Loucy (cell line): ENCODE data around the gene MAP3K21.

ENCODE experiments used
- CTCF ChIP-seq: fragments of 200-600 bp; sonication (generic); conservative IDR thresholded peaks from 2 replicates; pipeline ENCODE4 v1.5.1; 2014; ENCODE audit warnings: mild to moderate bottlenecking, antibody characterized with exemption, low read length
- EZH2phosphoT487 ChIP-seq: fragments of 200-600 bp; IDR thresholded peaks from 2 replicates; pipeline ENCODE4 v1.6.1; 2018; ENCODE audit warnings: antibody characterized with exemption, mild to moderate bottlenecking, moderate library complexity, borderline replicate concordance

- peak; percentile 51 for TF ChIP-seq CTCF
- TF ChIP-seq EZH2phosphoT487, result no peak
Measured at GRCh38 chr1:233424779-233425178, 97.3 kb downstream of the MAP3K21 start.
